Activated naive CD4-positive, alpha-beta T cell treated with anti-CD3 and anti-CD28 coated beads, Interleukin-2, amount 50 U/mL, for 24 hours (primary cell): ENCODE results near the gene AGO1.
"Not testable (repeated sequence)": the region's sequence is repeated elsewhere in the genome, so short reads cannot be mapped to it uniquely, and the experiment has no call there.

Source experiments
- H3K27ac Mint-ChIP-seq: one replicate; pipeline ENCODE4 v1.8.0; 2021; ENCODE audit warnings: mild to moderate bottlenecking, mixed read lengths
- H3K27me3 Mint-ChIP-seq: one replicate; pipeline ENCODE4 v1.8.0; 2021; ENCODE audit warnings: mixed read lengths
- H3K36me3 Mint-ChIP-seq: one replicate; pipeline ENCODE4 v1.8.0; 2021; ENCODE audit warnings: mixed read lengths
- H3K4me1 Mint-ChIP-seq: one replicate; pipeline ENCODE4 v1.8.0; 2021; ENCODE audit warnings: mixed read lengths
- H3K4me3 Mint-ChIP-seq: one replicate; pipeline ENCODE4 v1.8.0; 2021; ENCODE audit warnings: mild to moderate bottlenecking, mixed read lengths
- H3K9me3 Mint-ChIP-seq: one replicate; pipeline ENCODE4 v1.8.0; 2021; ENCODE audit warnings: mixed read lengths

AGO1 gene

GRCh38 chr1:35886577-35887431 lies 3.8 kb downstream of the AGO1 start:
- H3K9me3 Mint-ChIP-seq, result no peaks in the 10 kb centered on the region
- H3K4me1 Mint-ChIP-seq, result peaks cover 60% of the 10 kb centered on the region
- peaks cover 7% of the 10 kb centered on the region for H3K36me3 Mint-ChIP-seq
- no peaks in the 10 kb centered on the region for H3K27me3 Mint-ChIP-seq
- H3K4me3 Mint-ChIP-seq, result no peak overlapping the region
- H3K27ac Mint-ChIP-seq, result no peak overlapping the region

- Mint-ChIP-seq H3K27me3 (no peaks in the 10 kb centered on the region), H3K9me3 (no peaks in the 10 kb centered on the region), H3K4me3 (peak overlapping the region; percentile 42), H3K27ac (peak overlapping the region; percentile 94), H3K36me3 (peaks cover 7% of the 10 kb centered on the region), H3K4me1 (peaks cover 53% of the 10 kb centered on the region)
Measured at GRCh38 chr1:35887508-35887907, 4.5 kb downstream of the AGO1 start.

GRCh38 chr1:35888255-35888654 lies 5.2 kb downstream of the AGO1 start:
- H3K27me3 Mint-ChIP-seq, result no peaks in the 10 kb centered on the region
- H3K36me3 Mint-ChIP-seq, result peaks cover 7% of the 10 kb centered on the region
- no peak overlapping the region for H3K4me3 Mint-ChIP-seq
- H3K27ac Mint-ChIP-seq, result no peak overlapping the region
- H3K4me1 Mint-ChIP-seq, result peaks cover 50% of the 10 kb centered on the region
- no peaks in the 10 kb centered on the region for H3K9me3 Mint-ChIP-seq

- H3K9me3 Mint-ChIP-seq, H3K36me3 Mint-ChIP-seq, H3K27me3 Mint-ChIP-seq, H3K27ac Mint-ChIP-seq, H3K4me3 Mint-ChIP-seq: not testable (repeated sequence)
- H3K4me1 Mint-ChIP-seq, result peaks cover 47% of the 10 kb centered on the region
Measured at GRCh38 chr1:35888981-35889380, 6.0 kb downstream of the AGO1 start.

DNA sequence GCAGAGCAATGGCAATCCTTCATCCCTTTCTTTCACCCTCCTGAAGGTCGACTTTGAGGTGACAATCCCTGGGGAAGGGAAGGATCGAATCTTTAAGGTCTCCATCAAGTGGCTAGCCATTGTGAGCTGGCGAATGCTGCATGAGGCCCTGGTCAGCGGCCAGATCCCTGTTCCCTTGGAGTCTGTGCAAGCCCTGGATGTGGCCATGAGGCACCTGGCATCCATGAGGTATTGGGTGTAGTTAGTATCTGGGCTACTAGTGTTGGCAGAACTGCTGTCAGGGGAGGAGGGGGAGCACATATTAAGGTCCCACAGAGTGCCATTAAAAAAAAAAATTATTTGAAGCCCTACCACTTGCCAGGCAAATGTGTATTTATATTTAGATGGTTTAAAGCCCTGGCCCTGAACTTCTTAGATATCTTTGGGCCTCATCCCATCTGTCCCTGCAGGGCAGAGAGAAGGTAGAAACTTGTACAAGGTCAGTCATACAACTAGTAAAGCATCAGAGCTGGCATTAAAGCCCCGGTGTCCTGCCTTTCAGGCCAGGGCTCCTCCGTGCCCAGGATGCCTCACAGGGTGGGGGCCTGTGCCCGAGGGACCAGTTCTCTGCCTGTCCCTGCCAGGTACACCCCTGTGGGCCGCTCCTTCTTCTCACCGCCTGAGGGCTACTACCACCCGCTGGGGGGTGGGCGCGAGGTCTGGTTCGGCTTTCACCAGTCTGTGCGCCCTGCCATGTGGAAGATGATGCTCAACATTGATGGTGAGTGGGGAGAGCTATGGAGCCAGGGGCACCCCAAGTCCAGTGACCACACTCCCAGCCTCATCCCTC lies 10.3 kb downstream of the AGO1 start:
- Mint-ChIP-seq H3K4me1 (peaks cover 10% of the 10 kb centered on the region), H3K4me3 (no peak overlapping the region), H3K9me3 (no peaks in the 10 kb centered on the region), H3K27me3 (no peaks in the 10 kb centered on the region), H3K36me3 (peaks cover 18% of the 10 kb centered on the region), H3K27ac (no peak overlapping the region)

- Mint-ChIP-seq H3K27ac (peak overlapping the region; percentile 91), H3K4me1 (peaks cover 4% of the 10 kb centered on the region), H3K4me3 (no peak overlapping the region), H3K27me3 (no peaks in the 10 kb centered on the region), H3K9me3 (no peaks in the 10 kb centered on the region), H3K36me3 (peaks cover 12% of the 10 kb centered on the region)
Measured at GRCh38 chr1:35894183-35894582, 11.2 kb downstream of the AGO1 start.

DNA sequence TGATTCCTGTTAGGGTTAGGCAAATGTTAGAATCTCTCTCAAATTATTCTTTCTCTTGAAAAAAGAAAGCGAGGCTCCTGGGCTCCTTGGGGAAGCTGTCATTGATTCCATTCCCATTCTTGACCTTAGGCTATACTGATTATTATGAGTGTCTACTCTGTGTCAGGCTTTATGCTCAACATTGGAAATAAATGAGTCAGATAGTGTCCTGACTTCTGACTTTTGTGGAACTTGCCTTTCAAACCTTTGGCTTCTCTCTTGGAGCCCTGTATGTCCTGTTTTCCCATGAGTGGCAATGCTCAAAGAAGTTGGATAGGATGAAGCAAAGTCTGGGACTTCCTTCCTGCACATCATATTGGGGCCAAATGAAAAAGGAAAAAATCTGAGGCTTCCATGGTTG lies 11.6 kb downstream of the AGO1 start:
- Mint-ChIP-seq H3K9me3 (no peaks in the 10 kb centered on the region), H3K4me1 (peaks cover 4% of the 10 kb centered on the region), H3K4me3 (no peak overlapping the region), H3K27ac (peak overlapping the region; percentile 91), H3K36me3 (peaks cover 12% of the 10 kb centered on the region), H3K27me3 (no peaks in the 10 kb centered on the region)

DNA sequence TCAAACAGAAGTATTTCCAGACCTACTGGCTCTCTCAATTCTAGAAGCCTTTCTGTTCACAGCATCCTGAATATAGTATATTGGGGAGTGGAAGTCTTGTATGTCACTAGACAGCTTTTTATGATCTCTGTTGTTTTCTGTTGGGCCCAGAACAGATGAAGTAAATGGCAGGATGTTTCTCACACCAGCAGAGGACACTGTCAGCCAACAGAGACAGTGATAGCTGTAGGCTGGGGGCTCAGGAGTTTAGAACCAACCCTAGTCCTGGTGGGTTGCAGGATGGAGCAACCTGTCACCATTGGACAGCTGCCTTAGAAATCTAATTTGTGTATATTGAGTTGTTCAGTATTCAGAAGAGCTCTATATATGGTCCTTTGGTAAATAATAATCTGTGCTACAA lies 16.9 kb downstream of the AGO1 start:
- Mint-ChIP-seq H3K36me3 (peaks cover 9% of the 10 kb centered on the region), H3K4me3 (no peak overlapping the region), H3K27me3 (no peaks in the 10 kb centered on the region), H3K9me3 (no peaks in the 10 kb centered on the region), H3K27ac (no peak overlapping the region), H3K4me1 (no peaks in the 10 kb centered on the region)

DNA sequence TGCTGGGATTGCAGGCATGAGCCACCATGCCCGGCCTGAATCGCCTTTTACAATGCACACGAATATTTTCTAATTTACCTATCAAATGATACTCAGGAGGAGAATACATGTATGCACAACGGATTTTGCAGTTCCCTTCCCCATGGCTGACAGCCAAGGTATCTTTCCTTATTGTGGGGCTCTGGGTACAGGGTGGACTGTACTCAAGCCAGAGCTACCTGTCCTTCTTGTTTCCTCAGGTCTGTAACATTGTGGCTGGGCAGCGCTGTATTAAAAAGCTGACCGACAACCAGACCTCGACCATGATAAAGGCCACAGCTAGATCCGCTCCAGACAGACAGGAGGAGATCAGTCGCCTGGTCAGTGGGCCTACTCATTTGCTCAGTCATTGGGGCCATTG lies 18.2 kb downstream of the AGO1 start:
- no peak overlapping the region for H3K27ac Mint-ChIP-seq
- peaks cover 8% of the 10 kb centered on the region for H3K36me3 Mint-ChIP-seq
- no peak overlapping the region for H3K4me3 Mint-ChIP-seq
- H3K4me1 Mint-ChIP-seq, result no peaks in the 10 kb centered on the region
- no peaks in the 10 kb centered on the region for H3K27me3 Mint-ChIP-seq
- H3K9me3 Mint-ChIP-seq, result no peaks in the 10 kb centered on the region

- H3K27ac Mint-ChIP-seq, result no peak overlapping the region
- no peaks in the 10 kb centered on the region for H3K9me3 Mint-ChIP-seq
- no peak overlapping the region for H3K4me3 Mint-ChIP-seq
- peaks cover 8% of the 10 kb centered on the region for H3K36me3 Mint-ChIP-seq
- H3K4me1 Mint-ChIP-seq, result no peaks in the 10 kb centered on the region
- no peaks in the 10 kb centered on the region for H3K27me3 Mint-ChIP-seq
Measured at GRCh38 chr1:35902671-35903070, 19.7 kb downstream of the AGO1 start.

DNA sequence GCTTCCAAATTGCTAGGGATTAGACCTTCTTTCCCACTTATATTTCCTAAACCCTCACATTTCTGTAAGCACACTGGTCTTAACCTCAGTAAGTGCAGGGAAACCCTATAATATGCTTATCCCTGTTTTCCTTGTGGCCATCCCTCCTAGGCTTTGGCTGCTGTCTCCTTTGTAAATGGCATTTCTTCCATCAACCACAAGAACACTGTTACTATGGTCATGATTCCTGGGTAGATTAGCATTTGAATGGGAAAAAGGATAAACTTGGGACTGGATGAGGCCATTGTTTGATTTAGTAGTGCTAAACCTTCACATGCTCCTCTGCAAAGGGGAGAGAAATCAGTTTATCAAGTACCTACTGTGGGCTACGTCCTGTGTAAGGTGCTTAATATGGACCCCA lies 31.7 kb downstream of the AGO1 start:
- H3K36me3 Mint-ChIP-seq, result peaks cover 18% of the 10 kb centered on the region

DNA sequence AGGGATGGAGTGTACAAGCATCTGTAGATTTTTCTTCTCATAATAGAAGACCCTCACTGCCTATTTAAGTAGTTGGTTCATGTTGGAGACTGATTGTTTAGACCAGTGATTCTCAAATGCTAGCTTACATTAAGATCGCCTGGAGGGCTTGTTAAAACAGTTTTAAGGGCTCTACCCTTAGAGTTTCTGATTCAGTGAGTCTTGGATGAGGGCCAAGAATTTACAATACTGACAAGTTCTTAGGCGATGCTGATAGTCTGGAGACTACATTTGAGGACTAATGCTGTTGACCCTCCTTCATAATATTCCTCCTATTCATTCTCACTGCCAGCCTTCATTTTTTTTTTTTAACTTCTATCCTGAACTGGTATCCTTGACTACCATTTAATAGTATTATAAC lies 32.7 kb downstream of the AGO1 start:
- no peaks in the 10 kb centered on the region for H3K9me3 Mint-ChIP-seq
- H3K36me3 Mint-ChIP-seq, result peaks cover 19% of the 10 kb centered on the region
- H3K27me3 Mint-ChIP-seq, result no peaks in the 10 kb centered on the region
- no peak overlapping the region for H3K4me3 Mint-ChIP-seq
- H3K4me1 Mint-ChIP-seq, result no peaks in the 10 kb centered on the region
- no peak overlapping the region for H3K27ac Mint-ChIP-seq

More for the DNA sequence above, 31.7 kb downstream of the AGO1 start:
- Mint-ChIP-seq H3K9me3 (no peaks in the 10 kb centered on the region), H3K4me3 (no peak overlapping the region), H3K27me3 (no peaks in the 10 kb centered on the region), H3K4me1 (no peaks in the 10 kb centered on the region), H3K27ac (no peak overlapping the region)

GRCh38 chr1:35923791-35924221 lies 40.8 kb downstream of the AGO1 start:
- Mint-ChIP-seq H3K4me1 (no peaks in the 10 kb centered on the region), H3K27ac (peak overlapping the region; percentile 23)

GRCh38 chr1:35924838-35925237 lies 41.8 kb downstream of the AGO1 start:
- H3K27me3 Mint-ChIP-seq, result no peaks in the 10 kb centered on the region
- H3K36me3 Mint-ChIP-seq, result peaks cover 3% of the 10 kb centered on the region
- H3K4me1 Mint-ChIP-seq, result peaks cover 6% of the 10 kb centered on the region
- H3K4me3 Mint-ChIP-seq, result no peak overlapping the region
- H3K9me3 Mint-ChIP-seq, result no peaks in the 10 kb centered on the region
- no peak overlapping the region for H3K27ac Mint-ChIP-seq

More at GRCh38 chr1:35923791-35924221, 40.8 kb downstream of the AGO1 start:
- H3K27me3 Mint-ChIP-seq, result no peaks in the 10 kb centered on the region
- H3K4me3 Mint-ChIP-seq, result no peak overlapping the region
- peaks cover 6% of the 10 kb centered on the region for H3K36me3 Mint-ChIP-seq
- no peaks in the 10 kb centered on the region for H3K9me3 Mint-ChIP-seq

GRCh38 chr1:35925741-35926140 lies 42.7 kb downstream of the AGO1 start:
- Mint-ChIP-seq H3K36me3 (peaks cover 1% of the 10 kb centered on the region), H3K27me3 (no peaks in the 10 kb centered on the region), H3K9me3 (no peaks in the 10 kb centered on the region), H3K4me3 (no peak overlapping the region), H3K4me1 (peaks cover 11% of the 10 kb centered on the region), H3K27ac (no peak overlapping the region)

GRCh38 chr1:35927472-35927871 lies 44.5 kb downstream of the AGO1 start:
- no peak overlapping the region for H3K4me3 Mint-ChIP-seq
- peaks cover 21% of the 10 kb centered on the region for H3K4me1 Mint-ChIP-seq
- peaks cover 1% of the 10 kb centered on the region for H3K36me3 Mint-ChIP-seq
- H3K9me3 Mint-ChIP-seq, result no peaks in the 10 kb centered on the region
- no peaks in the 10 kb centered on the region for H3K27me3 Mint-ChIP-seq
- H3K27ac Mint-ChIP-seq, result no peak overlapping the region
